Measurements from ENCODE around the gene NEDD4L.

DNA sequence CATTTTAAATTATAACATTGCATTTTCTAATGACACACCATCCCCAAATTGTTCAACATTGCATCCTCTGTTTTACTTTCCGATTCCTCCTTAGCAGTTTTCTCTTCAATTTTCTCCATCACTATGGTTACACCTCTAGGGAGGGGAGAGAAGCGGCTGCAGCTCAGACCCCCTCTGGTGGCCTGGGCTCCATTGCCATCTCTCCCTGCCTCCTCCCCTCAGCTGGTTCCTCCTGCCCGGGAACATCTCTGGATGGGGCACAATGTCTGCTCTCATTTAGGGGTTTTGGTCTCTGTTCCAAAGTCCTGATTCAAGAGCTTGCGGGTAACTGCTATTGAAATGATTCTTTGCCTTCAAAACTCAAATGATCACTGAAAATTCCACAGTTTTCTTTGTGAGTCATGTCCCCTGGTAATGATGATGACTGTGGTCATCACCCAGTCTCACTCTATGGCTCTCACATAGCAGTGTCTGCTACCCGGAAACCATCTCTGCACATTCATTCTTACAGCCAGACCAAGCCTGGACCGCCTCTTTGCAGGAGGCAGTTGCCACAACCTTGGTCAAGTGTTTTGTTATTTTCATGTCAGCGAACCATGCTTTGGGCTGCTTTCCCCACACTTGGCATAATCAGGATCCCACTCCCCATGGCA lies 321.0 kb downstream of the NEDD4L start:
- TF ChIP-seq, protein P1, sequence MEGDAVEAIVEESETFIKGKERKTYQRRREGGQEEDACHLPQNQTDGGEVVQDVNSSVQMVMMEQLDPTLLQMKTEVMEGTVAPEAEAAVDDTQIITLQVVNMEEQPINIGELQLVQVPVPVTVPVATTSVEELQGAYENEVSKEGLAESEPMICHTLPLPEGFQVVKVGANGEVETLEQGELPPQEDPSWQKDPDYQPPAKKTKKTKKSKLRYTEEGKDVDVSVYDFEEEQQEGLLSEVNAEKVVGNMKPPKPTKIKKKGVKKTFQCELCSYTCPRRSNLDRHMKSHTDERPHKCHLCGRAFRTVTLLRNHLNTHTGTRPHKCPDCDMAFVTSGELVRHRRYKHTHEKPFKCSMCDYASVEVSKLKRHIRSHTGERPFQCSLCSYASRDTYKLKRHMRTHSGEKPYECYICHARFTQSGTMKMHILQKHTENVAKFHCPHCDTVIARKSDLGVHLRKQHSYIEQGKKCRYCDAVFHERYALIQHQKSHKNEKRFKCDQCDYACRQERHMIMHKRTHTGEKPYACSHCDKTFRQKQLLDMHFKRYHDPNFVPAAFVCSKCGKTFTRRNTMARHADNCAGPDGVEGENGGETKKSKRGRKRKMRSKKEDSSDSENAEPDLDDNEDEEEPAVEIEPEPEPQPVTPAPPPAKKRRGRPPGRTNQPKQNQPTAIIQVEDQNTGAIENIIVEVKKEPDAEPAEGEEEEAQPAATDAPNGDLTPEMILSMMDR (IDR thresholded peaks at IDR 0.05) = no peak
- no peak for TF ChIP-seq EP300 (IDR thresholded peaks at IDR 0.05)
